ENCODE data around the gene CSTB.

The CSTB gene

DNA sequence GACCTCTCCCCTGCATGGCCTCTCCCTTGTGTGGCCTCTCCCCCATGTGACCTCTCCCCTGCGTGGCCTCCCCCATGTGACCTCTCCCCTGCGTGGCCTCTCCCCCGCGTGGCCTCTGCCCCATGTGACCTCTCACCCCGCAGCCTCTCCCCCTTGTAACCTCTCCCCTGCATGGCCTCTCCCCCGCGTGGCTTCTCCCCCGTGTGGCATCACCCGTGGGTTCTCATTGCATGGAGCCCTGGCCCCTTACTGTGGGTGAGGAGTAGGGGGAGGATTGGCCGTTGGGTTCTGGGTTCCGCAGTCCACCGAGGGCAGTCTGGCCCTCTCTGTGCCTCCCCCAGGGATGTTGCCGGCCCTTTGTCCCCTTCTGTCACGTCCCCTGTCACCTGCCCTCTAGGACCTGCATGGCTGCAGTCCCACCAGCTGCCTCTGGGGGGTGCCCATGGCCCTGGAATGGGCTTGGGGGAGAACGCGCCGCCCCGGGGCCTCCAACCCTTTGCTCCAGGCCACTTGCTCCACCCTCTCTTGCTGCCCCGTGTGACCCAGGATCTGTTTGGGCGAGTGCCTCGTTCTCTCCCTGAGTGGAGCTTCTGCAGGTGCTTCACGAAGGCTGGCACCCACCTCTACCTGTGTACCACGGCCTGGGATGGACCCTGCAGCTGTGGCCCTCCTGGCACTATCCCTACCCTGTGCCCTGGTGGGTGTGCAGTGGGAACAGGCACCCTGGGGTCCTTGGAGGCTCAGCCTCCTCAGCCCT lies 34.6 kb upstream of the CSTB start:
- peak; percentile 61 for DNase-seq

DNA sequence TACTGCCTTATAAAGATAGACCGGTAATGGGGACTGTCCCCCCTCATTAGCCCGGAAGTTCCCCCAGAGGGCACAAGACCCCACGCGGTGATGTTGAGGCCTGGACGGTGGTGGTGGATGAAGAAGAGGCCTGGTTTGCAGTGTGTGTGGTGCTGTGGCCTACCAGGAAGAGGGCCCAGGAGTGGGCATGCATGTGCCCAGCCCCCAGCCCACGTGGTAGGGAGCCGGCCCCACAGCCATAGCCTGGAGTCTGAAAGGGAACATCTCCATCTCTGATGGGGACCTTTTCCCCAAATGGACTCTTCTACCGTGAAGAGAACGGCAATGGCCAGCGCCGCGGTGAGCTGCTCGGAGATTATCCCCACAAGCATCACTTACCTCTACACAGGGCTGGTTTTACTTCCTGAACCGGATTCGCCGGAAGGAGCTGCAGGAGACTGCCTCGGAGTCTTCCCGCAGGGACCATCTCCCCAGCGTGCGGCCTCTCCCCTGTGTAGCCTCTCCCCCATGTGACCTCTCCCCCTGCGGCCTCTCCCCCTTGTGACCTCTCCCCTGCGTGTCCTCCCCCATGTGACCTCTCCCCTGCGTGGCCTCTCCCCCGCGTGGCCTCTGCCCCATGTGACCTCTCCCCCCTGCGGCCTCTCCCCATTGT lies 33.9 kb upstream of the CSTB start:
- no peak for DNase-seq

DNA sequence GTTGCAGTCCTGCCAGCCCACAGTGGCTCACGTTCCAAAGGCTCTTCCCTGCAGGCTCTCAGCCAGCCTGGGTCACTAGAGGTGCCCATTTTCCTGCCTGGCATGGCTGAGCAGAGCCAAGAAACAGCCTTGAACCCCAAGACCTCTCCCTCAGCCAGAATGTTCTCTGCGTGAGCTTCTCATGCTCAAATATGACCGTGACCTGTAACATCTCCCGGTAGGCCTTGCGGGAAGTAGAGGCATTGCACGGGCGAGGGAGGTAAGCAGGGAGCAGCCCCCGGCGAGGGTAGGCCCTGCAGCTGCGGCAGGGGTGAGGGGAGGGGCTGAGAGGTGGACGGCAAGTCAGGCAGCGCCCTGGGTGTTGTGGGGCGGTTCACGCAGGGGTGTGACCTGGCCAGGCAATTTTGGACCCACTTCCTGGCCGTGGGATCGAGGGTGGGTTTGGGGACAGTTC lies 33.3 kb upstream of the CSTB start:
- DNase-seq, result no peak

DNA sequence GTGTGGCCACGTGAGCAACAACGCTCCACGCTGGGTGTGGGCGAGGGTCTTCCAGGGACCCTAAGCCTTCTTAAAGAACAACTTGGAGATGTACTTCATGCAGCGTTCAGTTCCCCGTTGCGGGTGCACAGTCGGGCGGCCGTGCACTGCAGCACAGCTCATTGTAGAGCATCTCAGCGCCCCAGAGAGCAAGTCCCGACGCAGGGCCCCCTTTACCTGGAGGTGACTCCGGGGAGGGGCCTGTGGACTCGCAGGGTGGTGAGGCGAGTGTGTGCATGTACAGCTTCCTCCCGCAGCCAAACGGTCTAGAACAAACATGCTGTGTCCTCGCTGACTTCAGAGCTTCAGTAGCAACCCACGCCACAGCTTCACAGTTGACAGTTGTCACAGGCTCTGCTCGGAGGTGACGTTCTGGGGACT lies 32.7 kb upstream of the CSTB start:
- DNase-seq, result no peak

DNA sequence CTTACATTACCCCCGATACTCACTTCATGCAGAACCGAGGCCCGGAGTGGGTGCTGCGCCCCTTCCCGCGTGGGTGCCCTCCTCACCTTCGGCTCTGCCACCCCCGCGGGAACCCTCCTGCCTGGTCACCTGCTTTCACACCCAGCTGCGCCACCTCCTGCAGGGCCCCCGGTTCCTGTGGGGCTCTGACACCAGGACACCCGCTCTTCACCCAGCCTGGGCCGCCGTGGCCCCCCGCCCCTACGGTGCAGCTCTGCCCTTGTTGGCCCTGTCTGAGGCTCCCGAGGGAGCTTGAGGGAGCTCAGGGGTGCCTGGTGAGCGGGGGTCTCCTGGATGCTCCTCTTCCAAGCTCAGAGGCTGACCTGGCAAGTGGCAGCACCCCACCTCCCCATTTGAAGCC lies 32.3 kb upstream of the CSTB start:
- DNase-seq, result no peak

DNA sequence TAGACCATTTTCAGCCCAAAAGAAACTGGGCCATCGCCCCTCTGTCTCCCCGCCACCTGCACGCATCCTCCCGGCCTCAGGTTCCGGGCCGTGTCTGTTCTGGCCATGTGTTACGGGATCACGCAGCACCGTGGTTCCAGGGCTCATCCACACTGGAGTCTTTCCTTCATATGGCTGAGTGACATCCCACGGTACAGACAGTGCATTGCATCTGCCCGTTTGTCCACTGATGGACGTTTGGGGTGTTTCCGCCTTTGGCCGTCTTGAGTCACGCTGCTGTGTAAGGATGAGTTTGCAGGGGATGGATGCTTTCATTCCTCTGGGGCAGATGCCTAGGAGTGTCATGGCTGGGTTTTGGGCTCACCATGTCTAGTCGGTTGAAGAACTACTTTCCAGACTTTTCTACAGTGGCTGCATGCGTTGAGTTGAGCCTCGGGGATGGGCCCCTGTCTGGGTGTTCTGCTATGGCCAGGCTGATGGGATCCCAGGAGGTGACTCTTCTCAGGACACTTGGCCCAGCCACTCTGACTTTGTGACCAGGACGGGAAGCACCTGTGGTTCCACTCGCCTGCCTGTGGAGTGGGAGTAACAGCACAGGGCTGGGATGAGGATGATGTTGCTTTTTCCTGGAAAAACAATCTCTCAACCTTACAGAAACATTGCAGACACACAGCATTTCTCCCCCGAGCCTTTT lies 30.1 kb upstream of the CSTB start:
- DNase-seq, result no peak

DNA sequence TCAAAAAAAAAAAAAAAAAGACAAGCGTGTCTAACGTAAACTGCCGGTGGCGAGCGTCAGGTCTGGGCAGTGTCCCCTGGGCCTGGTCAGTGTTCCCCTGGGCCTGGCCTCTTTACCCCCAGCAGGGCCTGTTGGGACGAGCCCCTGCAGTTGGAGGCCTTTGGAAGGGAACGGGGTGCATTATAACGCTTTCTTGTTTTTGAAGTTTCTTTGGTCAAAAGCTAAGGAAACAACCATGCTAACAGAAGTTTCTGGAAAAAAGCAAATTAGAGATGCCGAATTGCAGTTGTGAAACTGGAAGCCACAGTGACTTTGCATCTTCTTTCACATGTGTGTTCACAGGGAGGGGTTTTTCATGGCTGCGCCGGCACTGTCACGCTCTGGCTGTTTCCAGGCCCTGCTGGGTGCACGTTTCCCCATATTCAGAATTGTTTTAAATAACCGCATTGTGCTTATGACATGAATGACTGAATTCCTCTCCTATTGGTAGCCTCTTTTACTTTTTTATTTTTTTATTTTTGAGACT lies 29.2 kb upstream of the CSTB start:
- DNase-seq, result no peak

DNA sequence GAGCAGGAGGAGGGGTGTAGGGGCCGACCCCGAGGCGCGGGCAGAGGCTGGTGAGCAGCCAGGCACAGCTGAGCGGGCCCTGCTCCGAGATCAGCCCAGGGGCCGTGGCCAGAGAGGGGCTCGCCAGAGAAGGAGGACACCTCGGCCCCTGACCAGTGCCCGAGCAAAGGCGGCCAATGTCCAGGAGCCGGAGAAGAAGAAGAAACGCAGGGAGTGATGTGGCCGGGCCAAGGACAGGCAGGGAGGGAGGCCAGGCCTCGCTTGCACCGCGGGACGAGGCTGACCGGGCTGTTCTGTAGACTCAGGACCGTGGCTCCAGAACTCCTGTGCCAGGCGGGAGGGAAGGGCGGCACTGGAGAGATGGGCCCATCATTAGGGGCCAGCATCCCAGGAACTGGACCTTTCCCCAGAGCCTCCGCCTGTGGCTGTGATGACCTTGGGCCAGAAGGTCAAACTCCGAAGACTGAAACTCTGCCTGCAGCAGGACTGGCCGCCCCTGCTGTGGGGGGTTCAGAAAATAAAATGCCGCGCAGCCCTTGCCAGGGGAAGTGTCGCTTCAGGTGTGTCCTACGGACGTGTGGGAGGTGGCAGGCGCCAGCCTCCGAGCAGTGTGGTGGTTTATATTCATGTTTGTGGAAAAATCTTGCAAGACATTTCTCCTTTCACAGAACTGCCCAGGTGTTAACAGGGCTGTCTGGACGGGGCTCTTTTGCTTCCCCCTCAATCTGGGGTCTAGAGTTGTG lies 27.6 kb upstream of the CSTB start:
- DNase-seq, result no peak

DNA sequence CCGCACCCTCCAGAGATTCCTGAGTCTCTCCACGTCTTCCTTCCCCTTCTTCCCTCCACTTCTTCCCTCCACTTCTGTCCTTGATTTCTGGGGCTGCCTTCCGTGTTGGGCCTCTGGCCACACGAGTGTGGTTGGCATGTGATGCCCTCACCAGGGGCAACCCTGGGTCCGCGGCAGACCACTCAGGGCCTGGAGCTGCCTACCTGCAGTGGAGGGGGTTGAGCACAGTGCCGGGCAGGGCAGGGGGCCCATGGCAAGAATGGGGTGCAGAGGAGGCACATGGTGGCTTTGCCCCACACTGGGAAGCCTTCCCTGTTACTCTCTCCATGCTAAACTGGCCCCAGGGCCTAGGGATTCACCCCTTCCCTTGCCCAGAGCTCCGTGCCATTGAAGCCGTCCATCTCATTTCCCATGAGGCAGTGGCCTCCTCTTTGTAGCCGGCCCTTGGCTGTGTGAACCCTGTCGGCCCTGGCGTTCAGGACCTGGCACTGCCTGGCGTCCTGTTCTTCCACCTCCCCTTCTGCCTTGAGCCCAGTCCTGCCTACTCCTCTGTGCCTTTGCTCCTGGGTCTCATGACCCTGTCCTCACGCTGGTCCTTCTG lies 26.7 kb upstream of the CSTB start:
- DNase-seq, result no peak

DNA sequence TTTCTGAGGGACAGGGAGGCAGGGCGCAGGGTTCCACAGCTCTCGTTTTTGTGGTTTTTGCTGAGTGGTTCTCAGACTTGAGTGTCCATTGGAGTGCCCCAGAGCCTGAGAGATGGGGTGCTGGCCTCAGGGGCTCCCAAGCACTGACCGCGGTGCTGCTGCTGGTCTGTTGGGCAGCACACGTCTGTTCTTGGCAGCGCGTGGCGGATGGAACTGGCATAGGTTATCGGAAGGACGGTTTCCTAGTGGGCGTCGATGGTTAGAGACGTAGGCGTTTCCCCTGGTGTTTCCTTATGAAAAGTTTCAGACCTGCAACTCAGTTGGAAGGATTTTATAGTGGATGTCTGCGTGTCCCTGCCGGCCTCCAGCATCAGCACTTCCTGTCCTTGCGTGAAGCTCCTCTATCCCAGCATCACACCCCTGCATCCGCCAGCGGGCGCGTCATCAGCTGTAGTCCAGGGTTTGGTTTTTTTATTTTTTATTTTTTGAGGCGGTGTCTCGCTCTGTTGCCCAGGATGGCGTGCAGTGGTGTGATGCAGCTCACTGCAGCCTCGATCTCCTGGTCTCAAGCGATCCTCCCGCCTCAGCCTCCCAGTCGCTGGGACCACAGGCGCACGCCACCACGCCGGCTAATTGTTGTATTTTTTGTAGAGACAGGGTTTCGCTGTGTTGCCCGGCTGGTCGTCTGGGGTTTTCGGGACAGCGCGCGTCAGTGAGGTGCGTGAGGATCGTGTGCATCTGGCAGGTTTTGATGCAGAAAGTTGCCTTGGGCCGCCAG lies 25.1 kb upstream of the CSTB start:
- no peak for DNase-seq

DNA sequence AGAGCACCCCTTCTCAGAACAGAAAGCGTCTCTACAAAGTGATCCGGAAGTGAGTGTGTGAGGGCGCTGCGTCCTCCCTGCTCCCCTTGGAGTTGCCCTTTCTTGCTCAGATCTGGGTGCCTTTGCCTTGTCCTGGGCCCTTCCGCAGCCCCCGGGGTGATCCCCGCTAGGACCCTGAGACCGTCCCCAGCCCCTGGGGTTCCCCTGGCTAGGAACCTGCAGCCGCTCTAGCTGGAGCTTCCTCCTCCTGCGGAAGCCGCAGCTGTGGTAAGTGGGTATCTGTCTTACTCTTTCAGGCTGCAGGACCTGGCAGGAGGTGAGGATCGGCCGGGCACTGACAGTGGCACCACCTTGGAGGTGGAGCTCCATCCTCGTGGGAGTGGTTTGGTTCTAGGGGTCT lies 24.5 kb upstream of the CSTB start:
- no peak for DNase-seq

DNA sequence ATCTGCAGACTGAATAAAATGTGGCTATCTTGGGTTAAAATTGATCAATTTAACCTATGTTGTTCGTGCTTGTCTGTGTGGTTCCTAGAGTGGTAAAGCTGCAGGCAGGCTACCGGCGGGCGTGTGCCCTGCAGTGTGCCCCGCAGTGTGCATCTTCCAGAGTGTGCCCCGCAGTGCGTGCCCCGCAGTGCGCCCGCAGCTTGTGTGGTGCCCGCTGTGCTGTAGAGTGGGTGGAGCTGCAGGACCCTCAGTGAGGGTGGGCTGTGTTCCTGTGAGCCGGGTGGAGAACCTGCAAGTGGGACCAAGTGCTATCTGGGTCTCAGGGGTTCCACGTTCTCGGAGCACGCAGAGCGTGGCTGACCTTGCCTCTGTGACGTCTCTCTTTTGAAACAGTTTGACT lies 24.0 kb upstream of the CSTB start:
- DNase-seq, result no peak

DNA sequence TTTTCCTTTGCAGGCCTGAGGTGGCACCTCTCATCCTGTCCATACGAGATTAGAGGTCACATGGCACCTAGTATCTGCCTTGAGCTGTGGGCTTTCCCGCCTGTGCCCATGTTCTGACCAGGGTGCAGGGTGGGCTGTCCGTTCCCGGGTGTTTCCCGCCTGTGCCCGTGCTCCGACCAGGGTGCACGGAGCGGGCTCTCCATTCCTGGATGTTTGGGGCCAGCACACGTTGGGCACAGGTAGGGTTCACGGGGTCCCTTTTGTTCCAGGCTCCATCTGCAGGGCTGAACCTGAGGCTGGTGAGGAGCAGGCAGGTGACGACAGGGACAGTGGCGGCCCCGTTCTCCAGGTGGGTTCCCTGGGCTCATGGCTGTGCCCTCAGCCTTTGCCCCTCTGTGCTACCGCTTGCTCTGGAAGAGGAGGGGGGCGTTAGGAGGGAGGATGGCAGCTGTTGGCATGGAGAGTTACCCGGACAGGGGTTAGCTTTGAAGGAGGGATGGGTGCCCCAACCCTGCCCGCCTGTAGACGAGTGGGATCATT lies 23.3 kb upstream of the CSTB start:
- DNase-seq, result no peak

DNA sequence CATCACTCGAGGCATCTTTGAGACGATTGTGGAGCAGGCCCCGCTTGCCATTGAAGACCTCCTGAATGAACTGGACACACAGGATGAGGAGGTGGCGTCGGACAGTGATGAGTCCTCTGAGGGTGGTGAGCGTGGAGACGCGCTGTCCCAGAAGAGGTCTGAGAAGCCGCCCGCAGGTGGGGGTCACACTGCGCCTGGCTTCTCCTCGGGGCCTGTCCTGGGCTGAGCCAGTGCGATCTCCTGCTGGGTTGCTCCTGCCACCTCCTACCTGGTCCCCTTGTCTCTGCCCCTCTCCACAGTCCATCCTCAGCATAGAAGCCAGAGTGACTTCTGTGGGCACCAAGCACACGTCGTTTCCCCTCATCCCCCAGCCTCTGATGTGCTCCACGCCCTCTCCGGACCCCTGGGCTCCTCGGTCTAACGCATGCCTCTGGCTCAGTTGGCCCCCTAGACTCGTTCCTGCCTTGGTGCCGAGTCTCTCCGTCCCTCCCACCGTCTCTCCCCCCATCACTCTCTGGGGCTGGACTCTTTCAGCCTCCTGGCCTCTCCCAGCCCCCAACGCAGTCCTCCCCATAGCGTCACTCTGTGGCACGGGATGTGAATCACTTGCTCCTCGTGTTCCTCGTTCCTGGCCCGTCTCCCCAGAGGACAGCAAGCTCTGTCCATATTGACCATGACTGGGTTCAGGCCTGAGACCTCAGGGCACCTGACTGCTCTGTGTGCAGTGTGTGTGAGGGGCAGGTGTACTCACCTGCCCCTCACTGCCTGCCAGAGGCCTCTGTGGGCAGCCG lies 22.0 kb upstream of the CSTB start:
- no peak for DNase-seq

DNA sequence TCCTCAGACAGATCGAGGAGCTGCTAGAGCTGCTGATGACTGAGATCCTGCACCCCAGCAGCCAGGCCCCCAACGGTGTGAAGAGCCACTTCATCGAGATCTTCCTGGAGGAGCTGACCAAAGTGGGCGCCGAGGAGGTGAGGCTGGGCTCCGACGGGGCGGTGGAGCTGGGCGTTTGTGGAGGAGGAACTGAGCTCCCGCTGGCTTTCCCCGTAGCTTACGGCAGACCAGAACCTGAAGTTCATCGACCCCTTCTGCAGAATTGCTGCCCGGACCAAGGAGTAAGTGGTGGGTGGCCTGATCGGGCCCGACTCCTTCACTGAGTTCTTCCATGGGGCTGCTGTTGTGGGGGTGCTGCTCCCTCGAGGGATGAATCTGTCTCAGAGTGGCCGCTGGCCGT lies 21.3 kb upstream of the CSTB start:
- DNase-seq, result no peak

DNA sequence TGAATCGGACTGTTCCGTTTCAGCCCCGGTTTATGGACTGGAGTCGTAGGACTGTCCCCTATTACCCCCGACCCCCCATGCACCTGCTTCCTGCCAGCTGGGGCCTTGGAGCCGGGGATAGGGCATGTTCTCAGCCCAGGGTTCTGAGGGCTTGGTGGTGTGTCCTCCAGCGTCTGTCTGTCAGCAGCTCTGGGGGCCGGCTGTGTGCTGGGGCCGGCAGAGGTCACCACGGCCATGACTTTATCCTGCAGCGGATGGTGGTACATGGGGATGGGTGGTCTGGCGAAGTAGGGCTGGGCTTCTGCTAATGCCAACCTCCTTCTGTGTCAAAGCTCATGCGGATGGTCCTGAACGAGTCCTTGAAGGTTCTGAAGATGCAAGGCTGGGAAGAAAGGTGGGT lies 18.7 kb upstream of the CSTB start:
- no peak for DNase-seq

DNA sequence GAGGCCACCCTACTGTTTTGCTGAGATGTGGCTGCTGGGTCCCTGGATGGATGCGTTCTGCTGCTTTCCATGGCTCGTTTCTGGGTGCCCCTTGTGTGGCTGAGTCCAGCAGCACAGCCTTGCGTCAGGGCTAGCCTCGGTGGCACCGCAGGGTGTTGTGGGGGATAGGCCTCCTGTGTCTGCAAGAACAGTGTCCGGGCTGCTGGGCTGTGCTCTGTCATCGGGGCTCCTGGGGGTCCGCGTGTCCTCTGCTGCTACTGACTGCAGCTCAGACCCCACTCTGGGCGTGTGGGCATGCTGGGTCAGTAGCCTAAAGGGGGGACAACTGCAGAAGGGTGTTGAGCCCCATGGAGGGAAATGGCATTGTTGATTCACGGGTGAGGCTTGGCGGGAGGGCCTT lies 18.2 kb upstream of the CSTB start:
- no peak for DNase-seq

DNA sequence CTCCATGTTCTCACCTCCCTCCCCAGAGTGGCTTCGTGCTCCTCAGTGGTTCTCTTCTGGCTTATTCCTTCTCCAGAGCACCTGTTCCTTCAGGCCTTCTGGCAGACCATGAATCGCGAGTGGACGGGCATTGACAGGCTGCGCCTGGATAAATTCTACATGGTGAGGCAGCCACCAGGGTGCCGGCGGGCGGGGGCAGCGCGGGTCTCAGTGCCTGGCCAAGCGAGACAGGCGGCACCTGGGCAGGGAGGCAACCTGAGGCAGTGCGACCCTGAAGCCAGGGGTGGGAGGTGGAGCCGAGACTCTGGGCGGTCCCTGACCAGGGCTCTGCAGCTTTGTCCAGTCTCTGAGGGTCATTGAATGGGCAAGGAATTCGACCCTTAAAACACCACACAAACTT lies 17.1 kb upstream of the CSTB start:
- DNase-seq, result no peak

DNA sequence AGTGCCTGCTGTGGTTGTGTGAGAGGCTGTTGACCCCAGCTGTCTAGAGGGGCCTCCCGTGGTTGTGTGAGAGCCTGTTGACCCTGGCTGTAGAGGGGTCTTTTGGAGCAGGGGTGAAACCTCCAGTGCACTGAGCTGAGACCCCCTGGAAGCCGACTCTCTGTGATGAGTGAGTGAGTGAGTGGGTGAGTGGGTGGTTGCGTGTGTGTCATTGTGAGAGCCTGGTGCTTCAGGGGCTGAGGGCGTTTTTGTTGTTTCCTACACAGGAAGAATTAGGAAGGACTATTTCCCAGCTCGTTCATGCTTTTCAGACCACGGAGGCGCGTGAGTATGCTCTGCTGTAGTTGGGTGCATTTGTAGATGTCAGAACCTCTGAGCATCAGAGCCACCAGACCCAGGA lies 16.3 kb upstream of the CSTB start:
- DNase-seq, result no peak

DNA sequence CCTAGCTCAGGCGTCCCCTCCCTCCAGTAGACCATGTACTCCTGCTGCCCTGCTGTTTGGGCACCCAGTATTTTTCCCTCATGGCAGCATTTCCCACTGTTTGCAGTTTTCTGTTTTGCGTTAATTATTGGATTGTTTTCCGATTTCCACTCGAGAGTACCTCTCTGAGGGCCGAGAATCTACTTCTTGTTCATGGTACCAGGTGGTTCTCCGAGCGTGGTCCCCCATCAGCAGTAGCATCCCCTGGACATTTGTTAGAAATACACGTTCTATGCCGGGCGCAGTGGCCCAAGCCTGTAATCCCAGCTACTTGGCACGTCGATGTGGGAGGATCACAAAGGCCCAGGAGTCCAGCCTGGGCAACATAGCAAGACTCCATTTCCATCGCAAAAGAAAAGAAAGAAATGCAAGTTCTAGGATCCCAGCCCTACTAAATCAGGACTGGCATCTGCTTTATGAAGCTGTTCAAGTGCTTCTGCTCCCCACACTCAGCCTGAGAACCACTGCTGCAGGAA lies 14.0 kb upstream of the CSTB start:
- DNase-seq, result no peak
